GM19240 (cell line): ENCODE results near the gene BTN2A1.
"Not testable (repeated sequence)": the region's sequence is repeated elsewhere in the genome, so short reads cannot be mapped to it uniquely, and the experiment has no call there.

Experiments
- DNase-seq: peaks from one replicate; pipeline ENCODE4 v3.0.0; 2011; ENCODE audit warnings: low spot score; ENCODE audit not compliant: insufficient read length

Gene BTN2A1

DNA sequence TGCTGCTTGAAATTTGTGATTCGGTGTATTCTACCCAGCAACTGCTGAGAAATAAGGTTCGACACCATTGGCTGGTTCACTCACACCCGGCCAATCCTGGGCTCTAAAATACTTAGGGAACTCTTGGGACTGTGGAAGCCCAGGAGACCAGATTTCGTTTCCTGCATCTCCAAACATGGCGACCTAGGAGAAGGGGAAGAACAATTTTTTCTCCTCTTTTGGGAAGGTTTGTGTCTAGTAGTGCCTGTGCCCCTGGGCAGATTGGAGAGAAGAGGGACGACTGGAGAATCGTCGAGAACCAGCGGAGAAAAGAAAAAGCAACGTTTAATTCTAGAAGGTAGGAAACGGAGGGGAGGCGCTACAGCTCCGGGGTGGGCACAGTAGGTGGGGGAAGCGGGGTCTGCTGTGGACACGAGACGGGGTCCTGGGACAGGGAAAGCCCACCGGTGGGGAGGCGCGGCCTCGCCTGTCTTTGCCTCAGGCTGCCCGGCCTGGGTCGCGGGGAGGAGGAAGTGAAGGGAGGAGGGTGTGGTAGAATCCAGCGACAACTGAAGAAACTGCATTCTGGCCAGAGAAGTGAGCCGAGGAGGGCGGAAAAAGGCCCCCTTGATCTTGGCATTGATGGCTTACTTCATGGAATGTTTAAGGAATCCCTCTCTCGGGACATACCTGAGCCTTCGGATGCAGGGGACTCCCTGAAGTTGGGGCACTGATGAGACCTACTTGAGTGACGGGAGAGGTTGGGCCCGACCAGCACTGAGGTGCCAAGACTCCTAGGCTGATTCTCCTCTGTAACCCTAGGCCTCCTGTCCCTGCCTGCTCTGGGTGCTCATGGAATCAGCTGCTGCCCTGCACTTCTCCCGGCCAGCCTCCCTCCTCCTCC is at the start of gene BTN2A1:
BTN2A1 (plus strand) TSS at position 150 of the 883 bp plus-strand sequence; CDS start at position 832, 682 bp downstream.
- DNase-seq = peak; percentile 38

GRCh38 chr6:26408828-26409730 is 48.7 kb upstream of the BTN2A1 start:
- no peak for DNase-seq

GRCh38 chr6:26411751-26412150 is 46.0 kb upstream of the BTN2A1 start:
- DNase-seq = no peak

DNA sequence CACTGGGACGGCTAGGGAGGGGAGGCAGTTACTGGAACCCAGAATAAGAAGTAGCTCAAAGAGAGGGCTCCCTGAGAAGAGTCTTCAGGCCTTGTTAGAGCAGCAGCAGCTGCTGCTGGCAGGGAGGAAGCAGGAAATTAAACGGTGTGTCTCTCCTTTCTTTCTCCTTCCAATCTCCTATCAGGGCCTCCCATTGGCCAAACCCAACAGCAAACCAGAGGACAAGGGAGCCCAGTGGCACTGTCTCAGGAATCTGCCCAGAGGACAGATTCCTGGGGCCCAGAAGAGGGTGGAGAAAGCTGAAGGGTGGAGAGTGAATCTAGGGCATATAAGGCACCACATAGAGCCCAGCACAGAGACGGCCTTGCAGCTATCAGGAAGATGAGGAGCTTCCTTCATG is 45.5 kb upstream of the BTN2A1 start:
- no peak for DNase-seq

- no peak for DNase-seq
Measured at GRCh38 chr6:26412954-26413353, 44.8 kb upstream of the BTN2A1 start.

- DNase-seq = no peak
Measured at GRCh38 chr6:26414281-26414680, 43.5 kb upstream of the BTN2A1 start.

GRCh38 chr6:26415036-26415614 is 42.6 kb upstream of the BTN2A1 start:
- no peak for DNase-seq

- no peak for DNase-seq
Measured at GRCh38 chr6:26415791-26416190, 42.0 kb upstream of the BTN2A1 start.

GRCh38 chr6:26416288-26416687 is 41.5 kb upstream of the BTN2A1 start:
- no peak for DNase-seq

- DNase-seq = not testable (repeated sequence)
Measured at GRCh38 chr6:26418077-26418476, 39.7 kb upstream of the BTN2A1 start.

DNA sequence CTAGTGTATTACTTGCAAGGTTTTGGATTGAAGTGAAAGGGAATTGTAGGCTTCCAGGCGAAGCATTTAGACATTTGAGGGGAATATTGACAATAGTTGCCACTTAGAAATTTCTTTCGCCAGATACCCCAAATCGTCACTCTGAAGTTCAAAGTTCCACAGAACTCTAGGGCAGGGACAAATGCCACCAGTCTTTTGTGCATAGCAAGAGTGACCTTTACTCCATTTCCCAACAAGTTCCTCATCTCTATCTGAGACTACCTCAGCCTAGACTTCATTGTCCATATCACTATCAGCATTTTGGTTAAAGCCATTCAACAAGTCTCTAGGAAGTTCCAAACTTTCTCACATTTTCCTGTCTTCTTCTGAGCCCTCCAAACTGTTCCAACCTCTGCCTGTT is 39.0 kb upstream of the BTN2A1 start:
- DNase-seq = not testable (repeated sequence)

DNA sequence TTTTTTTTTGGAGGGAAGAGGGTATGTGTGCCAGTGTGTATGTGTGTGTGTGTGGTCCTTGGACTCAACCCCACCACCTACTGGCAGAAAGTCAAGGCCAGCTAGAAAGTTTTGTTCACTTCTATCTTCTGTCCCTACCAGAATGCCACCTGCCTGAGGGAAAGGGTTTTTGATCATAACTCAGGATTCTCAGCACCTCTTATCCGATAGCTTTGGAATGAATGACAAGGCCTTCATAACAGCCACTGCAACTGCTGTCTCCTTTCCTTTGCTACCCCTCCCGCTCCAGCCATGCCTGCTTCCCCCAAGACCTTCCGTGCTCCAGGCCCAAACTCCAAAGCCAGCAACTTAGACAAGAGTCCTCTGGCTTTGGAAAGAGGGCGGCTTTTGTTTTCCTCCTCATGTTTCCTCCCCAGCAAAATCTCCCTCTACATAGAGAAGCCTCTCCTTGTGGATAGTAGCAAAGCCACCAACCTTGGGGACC is 37.0 kb upstream of the BTN2A1 start:
- no peak for DNase-seq

DNA sequence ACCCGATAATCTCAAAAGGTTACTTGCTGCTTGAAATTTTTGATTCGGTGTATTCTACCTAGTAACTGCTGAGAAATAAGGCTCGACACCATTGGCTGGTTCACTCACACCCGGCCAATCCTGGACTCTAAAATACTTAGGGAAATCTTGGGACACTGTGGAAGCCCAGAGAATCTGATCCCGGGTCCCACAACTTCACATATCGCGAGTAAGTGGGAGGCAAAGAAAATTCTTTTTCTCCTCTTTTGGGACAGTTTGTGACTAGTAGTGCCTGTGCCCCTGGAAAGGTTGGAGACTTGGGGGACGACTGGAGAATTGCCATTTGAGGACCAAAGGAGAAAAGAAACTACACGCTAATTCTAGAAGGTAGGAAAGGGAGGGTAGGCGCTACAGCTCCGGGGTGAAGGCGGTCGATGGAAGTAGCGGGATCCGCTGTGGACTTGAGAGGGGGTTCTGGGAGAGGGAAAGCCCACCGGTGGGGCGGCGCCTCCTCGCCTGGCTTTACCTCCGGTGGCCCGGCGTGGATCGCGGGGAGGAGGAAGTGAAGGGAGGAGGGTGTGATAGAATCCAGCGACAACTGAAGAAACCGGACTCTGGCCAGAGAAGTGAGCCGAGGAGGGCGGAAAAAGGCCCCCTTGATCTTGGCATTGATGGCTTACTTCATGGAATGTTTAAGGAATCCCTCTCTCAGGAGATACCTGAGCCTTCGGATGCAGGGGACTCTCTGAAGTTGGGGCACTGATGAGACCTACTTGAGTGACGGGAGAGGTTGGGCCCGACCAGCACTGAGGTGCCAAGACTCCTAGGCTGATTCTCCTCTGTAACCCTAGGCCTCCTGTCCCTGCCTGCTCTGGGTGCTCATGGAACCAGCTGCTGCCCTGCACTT is 36.3 kb upstream of the BTN2A1 start:
- DNase-seq = peak; percentile 41

- DNase-seq = no peak
Measured at GRCh38 chr6:26422329-26422728, 35.4 kb upstream of the BTN2A1 start.

GRCh38 chr6:26426691-26427450 is 30.9 kb upstream of the BTN2A1 start:
- DNase-seq = no peak

GRCh38 chr6:26427451-26427809 is 30.3 kb upstream of the BTN2A1 start:
- no peak for DNase-seq

DNA sequence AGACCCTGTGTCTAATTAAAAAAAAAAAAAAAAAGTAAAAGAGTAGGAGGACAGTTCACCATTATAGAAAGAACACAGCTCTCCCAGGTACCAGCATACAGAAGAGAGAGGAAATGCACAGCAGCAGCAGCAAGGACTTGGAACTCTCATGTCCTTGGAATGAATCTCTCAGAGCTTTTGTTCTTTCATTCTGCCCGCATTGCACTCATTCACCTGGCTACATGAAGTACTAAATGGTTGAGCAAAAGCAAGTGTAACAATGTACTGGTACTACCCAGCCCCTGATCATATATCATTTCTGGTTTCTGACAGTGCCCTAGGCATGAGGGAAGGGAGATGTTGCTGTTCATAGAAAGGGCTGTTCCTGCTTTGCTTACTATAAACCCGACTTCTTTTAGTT is 29.5 kb upstream of the BTN2A1 start:
- DNase-seq = no peak

- no peak for DNase-seq
Measured at GRCh38 chr6:26430787-26431186, 27.0 kb upstream of the BTN2A1 start.

GRCh38 chr6:26431258-26432172 is 26.2 kb upstream of the BTN2A1 start:
- no peak for DNase-seq
